Measurements from ENCODE around the gene NRCAM.
"Not testable (repeated sequence)": the region's sequence is repeated elsewhere in the genome, so short reads cannot be mapped to it uniquely, and the experiment has no call there.

The NRCAM gene

GRCh38 chr7:108266035-108266434 lies 190.2 kb downstream of the NRCAM start:
- H3K27ac ChIP-seq, result no peak overlapping the region
- TF ChIP-seq ZFX (IDR thresholded peaks at IDR 0.05) (no peak), CTCF (conservative IDR thresholded peaks at IDR 0.05) (no peak)

- no peak overlapping the region for H3K27ac ChIP-seq
- no peak for TF ChIP-seq CTCF (conservative IDR thresholded peaks at IDR 0.05)
- TF ChIP-seq ZFX (IDR thresholded peaks at IDR 0.05), result no peak
Measured at GRCh38 chr7:108265007-108265406, 191.2 kb downstream of the NRCAM start.

- TF ChIP-seq CTCF (conservative IDR thresholded peaks at IDR 0.05), result no peak
- TF ChIP-seq ZFX (IDR thresholded peaks at IDR 0.05), result no peak
- H3K27ac ChIP-seq, result no peak overlapping the region
Measured at GRCh38 chr7:108263425-108263824, 192.8 kb downstream of the NRCAM start.

GRCh38 chr7:108261560-108262255 lies 194.5 kb downstream of the NRCAM start:
- TF ChIP-seq CTCF (conservative IDR thresholded peaks at IDR 0.05), result no peak
- TF ChIP-seq ZFX (IDR thresholded peaks at IDR 0.05), result no peak
- no peak overlapping the region for H3K27ac ChIP-seq

GRCh38 chr7:108259447-108259846 lies 196.8 kb downstream of the NRCAM start:
- not testable (repeated sequence) for H3K27ac ChIP-seq

GRCh38 chr7:108257954-108258353 lies 198.3 kb downstream of the NRCAM start:
- TF ChIP-seq ZFX (IDR thresholded peaks at IDR 0.05), result no peak
- no peak for TF ChIP-seq CTCF (conservative IDR thresholded peaks at IDR 0.05)
- H3K27ac ChIP-seq, result no peak overlapping the region

GRCh38 chr7:108254259-108254658 lies 202.0 kb downstream of the NRCAM start:
- H3K27ac ChIP-seq, result no peak overlapping the region
- TF ChIP-seq ZFX (IDR thresholded peaks at IDR 0.05), result no peak
- TF ChIP-seq CTCF (conservative IDR thresholded peaks at IDR 0.05), result no peak

All from C4-2B (cell line).